ENCODE measurements around the gene FAM222A.

The FAM222A gene

DNA sequence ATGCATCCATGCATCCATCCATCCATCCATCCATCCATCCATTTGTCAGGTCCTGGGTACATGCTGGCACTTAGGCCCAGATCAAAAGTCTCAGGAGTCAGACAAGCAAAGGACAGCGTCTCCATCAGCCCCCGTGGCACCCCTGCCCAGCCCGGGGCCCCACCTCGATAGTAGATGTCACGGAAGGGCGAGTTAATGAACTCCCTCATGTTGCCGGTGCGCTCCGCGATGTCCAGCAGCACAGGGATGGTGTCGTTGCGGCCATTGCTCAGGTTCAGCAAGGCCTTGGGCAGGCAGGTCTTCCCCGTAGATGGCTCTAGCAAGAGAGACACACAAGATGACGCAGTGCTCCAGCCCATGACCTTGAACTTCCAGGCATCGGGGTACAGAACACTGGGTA lies 89.2 kb downstream of the FAM222A start:
- no peak for DNase-seq (ENCODE audit: low spot score)

DNA sequence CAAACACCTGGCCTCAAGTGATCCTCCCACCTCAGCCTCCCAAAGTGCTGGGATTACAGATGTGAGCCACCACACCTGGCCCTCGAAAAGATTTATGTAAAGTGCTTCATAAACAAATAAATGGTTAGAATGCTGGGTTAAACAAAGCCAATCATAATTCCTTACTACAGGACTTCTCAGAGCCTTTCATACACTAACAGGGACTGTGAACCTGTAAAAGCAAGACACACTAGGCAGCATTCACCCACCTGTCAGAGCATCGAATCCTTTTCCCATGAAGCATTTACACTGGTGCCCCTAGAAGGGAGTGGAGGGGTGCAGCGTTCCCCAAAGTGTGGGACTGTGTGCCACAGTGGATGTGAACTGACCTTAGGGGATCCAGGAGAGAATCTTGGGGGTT lies 90.1 kb downstream of the FAM222A start:
- no peak for DNase-seq (ENCODE audit: low spot score)

DNA sequence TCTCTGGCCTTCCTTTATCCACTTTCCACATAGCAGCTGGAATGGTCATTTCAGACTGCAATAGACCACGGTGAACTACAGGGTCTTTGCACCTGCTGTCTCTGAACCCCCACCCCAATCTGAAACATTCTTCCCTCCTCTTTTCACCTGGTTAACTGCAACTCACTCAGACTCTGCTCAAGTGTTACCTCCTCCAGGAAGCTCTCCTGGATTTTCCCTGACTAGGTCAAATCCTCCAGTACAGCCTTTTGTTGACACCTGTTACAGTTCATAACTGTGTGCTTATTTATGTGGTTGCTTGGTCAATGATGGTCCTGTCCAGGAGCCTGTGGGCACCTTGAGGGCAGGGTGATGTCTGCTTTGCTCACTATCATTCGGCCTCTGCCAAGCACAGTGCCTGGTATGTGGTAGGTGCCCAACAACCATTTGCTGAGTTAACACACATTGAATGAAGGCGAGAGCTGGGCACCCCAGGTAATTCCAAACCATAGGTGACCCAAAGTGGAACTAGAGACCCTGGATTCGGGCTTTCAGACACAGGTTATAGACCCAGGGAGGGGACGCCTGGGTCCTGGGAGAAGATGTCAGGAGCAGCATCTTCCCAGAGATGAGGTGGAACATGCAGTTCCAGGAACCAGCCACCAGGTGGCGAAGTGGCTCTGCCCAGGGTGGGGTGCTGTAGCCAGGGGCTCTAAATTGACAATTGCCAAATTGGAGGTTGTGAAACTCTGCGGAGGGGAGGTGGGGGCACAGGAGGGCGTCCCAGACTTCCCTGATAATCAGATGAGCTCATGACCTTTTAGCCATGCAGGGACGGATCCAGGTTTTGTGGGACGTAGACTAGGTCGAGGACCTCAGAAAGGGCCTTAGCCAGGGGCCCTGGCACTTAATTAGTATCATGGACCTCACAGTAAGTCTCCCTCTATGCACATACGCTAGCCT lies 91.5 kb downstream of the FAM222A start:
- peak; percentile 95 for DNase-seq (ENCODE audit: low spot score)

DNA sequence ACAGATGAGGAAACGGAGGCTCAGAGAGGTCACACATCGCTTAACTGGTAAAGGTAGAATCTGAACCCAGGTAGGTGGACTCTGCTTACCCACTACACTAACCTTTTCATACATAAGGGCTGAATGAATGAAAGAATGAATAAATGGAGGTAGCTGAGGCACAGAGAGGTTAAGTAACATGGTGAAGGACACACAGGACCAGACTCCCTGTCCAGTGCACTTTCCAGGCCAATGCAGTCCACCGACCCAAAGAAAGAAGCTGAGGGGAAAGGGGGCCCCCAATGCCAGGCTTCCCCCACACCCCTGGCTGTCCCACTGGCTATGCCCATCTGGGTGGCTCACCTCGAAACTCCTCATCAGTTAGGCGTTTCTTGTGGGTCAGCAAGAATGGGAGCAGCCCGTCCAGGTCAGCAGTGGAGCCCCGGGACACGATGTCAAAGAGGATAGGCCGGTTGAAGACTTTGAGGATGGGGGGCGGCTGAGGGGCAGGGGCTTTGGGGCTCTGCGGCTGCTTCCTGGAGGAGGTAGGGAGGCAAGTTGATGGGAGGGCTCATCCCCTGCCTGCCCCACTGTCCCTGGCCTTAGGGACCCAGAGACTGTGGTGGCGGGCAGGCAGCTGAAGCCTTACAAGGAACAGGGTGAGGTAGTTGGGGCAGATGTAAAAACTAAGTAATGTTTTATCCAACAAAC lies 94.5 kb downstream of the FAM222A start:
- no peak for DNase-seq (ENCODE audit: low spot score)

DNA sequence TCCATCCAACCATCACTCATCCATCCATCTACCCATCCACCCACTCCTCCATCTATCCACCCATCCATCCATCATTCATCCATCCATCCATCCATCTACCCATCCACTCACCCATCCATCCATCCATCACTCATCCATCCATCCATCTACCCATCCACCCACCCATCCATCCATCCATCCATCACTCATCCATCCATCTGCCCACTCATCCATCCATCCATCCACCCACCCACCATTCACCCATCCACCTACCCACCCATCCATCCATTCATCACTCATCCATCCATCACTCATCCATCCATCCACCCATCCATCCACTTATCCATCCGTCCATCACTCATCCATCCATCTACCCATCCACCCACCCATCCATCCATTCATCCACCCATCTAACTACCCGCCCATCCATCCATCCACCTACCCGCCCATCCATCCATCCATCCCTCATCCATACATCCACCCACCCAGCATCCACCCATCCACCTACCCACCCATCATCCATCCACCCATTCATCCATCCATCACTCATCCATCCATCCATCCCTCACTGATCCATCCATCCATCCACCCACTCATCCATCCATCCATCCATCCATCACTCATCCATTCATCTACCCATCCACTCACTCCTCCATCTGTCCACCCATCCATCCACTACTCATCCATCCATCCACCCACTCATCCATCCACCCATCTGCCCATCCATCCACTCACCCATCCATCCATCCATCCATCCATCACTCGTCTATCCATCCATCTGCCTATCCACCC lies 95.4 kb downstream of the FAM222A start:
- DNase-seq (ENCODE audit: low spot score) = no peak

DNA sequence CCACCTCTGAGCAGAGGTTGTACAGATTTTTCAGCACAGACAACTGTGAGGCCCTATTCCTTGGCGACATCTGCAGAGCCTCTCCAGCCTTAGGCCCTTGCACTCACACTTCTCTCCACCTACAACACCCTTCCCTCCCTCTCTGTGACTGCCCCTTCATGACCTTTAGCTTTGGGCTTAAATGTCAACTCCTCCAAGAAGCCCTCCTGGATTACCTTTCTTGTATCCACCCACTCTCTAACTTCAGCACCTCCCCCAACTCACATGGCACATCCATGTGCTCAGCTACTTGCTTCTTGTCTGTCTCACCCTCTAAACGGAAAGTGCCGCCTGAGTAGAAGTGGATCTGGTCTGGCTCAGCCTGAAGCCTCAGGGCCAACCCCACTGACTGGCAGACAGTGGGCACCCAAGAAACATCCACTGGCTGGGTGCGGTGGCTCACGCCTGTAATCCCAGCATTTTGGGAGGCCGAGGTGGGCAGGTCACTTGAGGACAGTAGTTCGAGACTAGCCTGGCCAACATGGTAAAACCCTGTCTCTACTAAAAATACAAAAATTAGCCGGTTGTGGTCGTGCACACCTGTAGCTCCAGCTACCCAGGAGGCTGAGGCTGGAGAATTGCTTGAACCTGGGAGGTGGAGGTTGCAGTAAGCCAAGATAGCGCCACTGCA lies 97.5 kb downstream of the FAM222A start:
- no peak for DNase-seq (ENCODE audit: low spot score)

DNA sequence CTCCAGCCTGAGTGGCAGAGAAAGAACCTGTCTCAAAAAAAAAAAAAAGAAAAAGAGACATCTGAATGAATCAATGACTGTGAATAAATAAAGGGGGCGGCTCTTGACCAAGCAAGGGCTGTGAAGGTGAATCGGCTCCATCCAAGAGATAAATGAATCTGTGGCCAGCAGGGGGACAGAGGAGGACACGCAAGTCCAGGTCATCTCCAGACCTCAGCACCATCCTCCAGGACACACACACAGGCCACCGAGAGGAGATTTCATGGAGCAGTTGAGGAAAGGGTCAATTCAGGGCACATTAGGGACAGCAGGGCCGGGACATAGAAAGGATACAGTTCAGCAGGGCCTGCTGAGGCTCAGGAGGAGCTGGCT lies 98.0 kb downstream of the FAM222A start:
- no peak for DNase-seq (ENCODE audit: low spot score)

DNA sequence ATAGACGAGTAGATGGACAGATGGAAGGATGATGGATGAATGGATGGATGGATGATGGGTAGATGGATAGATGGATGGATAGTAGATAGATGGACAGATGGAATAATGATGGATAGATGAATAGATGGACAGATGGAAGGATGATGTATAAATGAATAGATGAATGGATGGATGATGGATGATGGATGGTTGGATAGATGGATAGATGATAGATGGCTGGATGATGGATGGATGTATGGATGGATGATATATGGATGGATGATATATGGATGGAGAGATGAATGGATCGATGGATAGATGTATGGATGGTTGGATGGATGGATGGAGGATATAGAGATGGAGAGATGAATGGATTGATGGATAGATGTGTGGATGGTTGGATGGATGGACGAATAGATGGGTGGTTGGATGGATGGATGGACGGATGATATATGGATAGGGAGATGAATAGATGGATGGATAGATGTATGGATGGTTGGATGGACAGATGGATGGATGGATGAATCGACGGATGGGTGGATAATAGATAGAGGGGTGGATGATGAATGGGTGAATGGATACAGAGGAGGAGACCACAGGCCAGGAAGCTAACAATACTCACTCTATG lies 100.3 kb downstream of the FAM222A start:
- DNase-seq (ENCODE audit: low spot score) = no peak

DNA sequence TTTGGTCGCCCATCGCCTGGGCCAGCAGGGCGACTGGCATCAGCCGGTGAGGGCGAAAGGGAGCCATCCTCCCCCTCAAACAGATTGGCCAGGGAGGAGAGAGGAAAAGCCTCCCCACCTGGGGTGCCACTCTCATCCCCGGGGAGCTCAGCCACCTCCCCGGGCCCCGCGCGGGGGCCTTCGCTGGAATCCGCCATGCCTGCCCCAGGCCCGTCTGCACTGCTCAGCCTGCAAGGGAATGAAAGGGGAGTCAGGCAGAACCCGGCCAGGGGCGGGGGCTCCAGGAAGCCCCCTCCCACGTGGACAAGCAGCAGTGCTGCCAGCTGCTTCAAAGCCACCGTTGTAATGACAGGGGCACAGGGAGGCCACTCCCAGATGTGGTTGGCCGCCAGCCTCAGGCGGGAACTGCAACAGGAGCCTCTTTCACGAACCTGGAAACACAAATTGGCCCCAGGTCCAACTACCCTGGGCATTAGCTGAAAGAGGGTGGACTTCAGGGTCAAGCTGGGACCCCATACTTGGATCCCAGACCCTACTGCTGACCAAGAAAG lies 101.0 kb downstream of the FAM222A start:
- no peak for DNase-seq (ENCODE audit: low spot score)

DNA sequence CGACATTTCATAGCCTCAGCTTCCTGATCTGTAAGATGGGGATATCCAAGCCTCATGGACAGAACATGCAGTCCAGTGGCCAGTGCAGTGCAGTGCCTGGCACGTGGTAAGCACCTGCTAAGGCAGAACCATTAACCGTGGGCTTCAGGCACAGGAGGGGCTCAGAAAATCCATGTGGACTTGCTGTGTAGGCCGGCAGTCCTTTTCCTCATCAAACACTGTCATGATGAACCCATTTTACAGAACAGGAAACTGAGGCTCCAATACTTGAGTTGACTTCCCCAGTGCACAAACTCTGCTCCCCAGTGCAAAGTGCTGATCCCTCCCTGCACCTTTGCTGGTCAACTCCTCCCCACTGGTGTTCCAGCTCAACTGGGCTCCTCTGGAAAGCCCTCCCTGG lies 101.6 kb downstream of the FAM222A start:
- DNase-seq (ENCODE audit: low spot score) = no peak

DNA sequence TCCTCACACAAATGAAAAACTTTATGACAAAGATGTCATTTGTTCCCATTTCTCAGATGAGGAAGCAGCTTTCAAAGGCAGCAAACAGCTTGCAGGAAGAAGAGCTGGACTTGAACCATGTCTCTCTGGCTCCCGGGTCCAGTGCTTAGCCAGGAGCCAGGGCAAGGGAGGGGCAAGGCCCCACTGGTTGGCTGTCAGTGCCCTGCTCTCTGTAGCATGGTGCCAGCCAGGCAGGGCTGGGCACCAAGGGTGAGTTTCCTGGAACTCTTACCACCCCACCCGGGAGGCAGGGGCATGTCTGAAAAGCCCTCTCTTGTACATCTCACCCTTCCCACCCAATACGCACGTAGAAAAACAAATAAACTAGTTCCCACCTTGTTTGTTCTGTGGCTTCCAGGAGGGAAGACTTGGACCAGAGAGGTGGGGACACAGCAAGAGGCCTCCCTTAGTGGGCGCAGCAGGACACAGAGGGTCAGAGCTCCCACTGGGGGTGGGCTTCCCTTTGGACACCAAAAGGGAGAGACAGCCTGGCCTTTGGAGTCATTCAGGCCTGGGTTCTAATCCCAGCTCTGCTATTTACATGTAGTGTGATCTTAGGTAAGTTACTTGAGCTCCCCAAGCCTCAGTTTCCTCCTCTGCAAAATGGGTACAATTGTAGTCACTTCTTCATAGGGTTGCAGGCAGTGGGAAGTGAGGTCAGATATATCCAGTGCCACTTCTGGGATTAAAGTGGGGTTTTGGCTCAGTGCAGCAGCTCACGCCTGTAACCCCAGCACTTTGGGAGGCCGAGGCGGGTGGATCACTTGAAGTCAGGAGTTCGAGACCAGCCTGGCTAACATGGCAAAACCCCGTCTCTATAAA lies 102.4 kb downstream of the FAM222A start:
- DNase-seq (ENCODE audit: low spot score) = no peak

DNA sequence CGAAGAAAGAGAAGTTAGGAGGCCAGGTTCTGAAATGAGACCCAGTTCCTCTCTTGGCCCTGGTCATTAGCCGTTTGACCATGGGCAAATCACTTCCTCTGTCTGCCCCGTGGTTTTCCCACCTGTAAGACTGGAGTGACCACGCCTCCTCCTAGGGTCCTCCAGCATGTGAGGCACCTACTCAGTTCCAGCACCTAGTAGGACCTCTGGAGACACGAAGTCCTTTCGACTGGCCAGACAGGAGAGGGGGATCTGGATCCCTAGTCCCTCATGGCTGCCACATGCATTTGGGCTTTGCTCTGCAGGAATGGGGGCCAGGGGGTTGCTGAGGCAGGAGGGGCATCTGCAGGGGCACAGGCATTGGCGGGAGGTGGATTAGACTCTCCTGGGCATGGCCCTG lies 103.2 kb downstream of the FAM222A start:
- DNase-seq (ENCODE audit: low spot score) = no peak

DNA sequence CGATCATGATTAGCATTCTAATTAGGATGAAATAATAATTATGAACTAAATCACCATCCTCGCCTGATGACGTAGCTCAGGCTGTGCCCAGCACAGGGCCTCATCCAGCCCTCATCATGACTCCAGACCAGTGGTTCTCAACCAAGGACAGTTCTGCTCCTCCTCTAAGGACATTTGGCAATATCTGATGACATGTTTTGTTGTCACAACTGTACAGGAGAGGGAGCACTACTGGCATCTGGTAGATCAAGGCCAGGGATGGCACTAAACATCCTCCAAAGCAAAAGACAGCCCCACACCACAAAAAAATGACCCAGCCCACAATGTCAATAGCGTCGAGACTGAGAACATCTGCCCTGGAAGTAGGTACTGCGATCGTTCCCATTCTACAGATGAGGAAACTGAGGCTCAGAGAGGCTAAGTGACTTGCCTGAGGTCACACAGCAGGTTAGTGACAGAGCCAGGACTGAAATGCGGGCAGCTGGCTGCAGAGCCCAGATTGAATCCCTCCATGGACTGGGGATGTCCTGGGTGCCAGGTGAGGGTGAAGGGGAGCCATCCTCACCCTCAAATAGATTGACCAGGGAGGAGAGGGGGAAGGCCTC lies 104.1 kb downstream of the FAM222A start:
- DNase-seq (ENCODE audit: low spot score) = no peak

DNA sequence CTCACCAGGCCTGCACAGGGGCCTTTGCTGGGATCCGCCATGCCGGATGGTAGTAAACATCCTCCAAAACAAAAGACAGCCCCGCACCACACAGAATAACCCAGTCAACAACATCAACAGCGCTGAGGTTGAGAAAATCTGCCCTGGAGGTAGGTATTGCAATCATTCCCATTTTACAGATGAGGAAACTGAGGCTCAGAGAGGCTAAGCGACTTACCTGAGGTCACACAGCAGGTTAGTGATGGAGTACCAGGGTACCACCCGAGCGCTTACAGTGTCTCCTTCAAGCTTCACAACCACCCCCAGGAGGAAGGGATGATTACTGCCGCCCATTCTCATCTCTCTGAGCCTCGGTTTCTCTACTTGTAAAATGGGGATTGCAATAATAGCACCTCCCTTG lies 104.6 kb downstream of the FAM222A start:
- no peak for DNase-seq (ENCODE audit: low spot score)

DNA sequence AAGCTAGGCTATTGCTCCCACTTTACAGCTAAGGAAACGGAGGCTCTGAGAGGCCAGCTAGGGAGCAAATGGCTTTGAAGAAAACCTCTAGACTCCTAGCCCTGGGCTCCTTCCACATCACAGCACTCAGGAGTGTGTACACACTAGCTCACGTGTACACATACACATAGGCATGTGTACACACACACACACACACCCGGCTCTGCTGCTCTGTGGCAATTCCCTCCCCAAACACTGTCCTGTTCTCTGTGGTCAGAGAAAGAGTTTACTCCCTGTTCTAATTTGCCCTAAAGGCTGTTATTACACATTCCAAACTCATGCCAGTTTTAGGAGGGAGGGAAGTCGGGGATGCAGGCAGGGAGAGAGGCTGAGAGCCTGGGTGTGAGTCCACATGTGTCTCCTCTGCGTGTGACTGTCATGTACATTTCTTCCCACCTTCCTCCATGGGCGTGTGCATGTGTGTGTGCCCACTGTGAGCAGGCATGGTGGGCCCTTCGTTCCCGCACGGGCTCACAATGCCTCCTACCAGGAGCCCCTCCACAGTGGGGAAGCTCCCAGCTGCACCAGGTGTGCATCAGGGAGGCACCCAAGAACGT lies 105.4 kb downstream of the FAM222A start:
- no peak for DNase-seq (ENCODE audit: low spot score)

Data from HuH-7 (cell line).